HEK293 (cell line): ENCODE results near the gene MRPL20.

Source experiments
- GLIS2 ChIP-seq: fragments of 450-650 bp; formaldehyde crosslinking; IDR thresholded peaks from 2 replicates; pipeline ENCODE4 v1.5.1; 2016; ENCODE audit warnings: missing biosample characterization, missing genetic modification characterization
- ZNF140 ChIP-seq: fragments of 450-650 bp; formaldehyde crosslinking; IDR thresholded peaks from 2 replicates; pipeline ENCODE4 v1.5.1; 2016; ENCODE audit warnings: missing biosample characterization, missing genetic modification characterization
- ZNF274 ChIP-seq, 2 experiments: fragments of 200-500 bp in 1 of 2; fragments of 450-650 bp in 1 of 2; sonication (Bioruptor generic) in 1 of 2; formaldehyde crosslinking in 1 of 2; IDR thresholded peaks; 2 replicates each; pipeline versions ENCODE4 v1.5.1 to v1.6.1; 2014 to 2016; ENCODE audit warnings: borderline replicate concordance in 1 of 2, inconsistent platforms in 1 of 2, low read length in 1 of 2, missing biosample characterization in 1 of 2, missing genetic modification characterization in 1 of 2
- ZNF830 ChIP-seq: fragments of 450-650 bp; IDR thresholded peaks from 2 replicates; pipeline ENCODE4 v1.5.0; 2018; ENCODE audit warnings: missing biosample characterization, missing genetic modification characterization, low read depth, mild to moderate bottlenecking, moderate library complexity
- TF ChIP-seq, protein P1 (sequence below): fragments of 450-650 bp; formaldehyde crosslinking; optimal IDR thresholded peaks from 2 replicates; pipeline ENCODE3; 2016; ENCODE audit warnings: missing biosample characterization, mild to moderate bottlenecking, missing genetic modification characterization

GRCh38 chr1:1421147-1421906 lies 14.2 kb upstream of the MRPL20 start, which contains the start of gene ANKRD65:
- TF ChIP-seq ZNF830 (tag by site-specific recombination) (no peak), ZNF140 (no peak), ZNF274 (IDR thresholded peaks at IDR 0.05; ENCODE audit: low read length) (no peak), ZNF274 (tag by site-specific recombination; IDR thresholded peaks at IDR 0.05; ENCODE audit: borderline replicate concordance) (no peak), GLIS2 (tag by site-specific recombination) (peak; percentile 59; the same call in 1 of the 2 replicates)
- TF ChIP-seq, protein P1, sequence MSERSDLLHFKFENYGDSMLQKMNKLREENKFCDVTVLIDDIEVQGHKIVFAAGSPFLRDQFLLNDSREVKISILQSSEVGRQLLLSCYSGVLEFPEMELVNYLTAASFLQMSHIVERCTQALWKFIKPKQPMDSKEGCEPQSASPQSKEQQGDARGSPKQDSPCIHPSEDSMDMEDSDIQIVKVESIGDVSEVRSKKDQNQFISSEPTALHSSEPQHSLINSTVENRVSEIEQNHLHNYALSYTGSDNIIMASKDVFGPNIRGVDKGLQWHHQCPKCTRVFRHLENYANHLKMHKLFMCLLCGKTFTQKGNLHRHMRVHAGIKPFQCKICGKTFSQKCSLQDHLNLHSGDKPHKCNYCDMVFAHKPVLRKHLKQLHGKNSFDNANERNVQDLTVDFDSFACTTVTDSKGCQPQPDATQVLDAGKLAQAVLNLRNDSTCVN (tag by site-specific recombination), result no peak
